HG03439 (cell line): Measurements from ENCODE around the gene FANCF.

Experiments used
- ATAC-seq: cut with Tn5 transposase; IDR thresholded peaks from one replicate; pipeline ENCODE4 v1.9.1; 2021; ENCODE audit warnings: mild to moderate bottlenecking, moderate library complexity; ENCODE audit not compliant: unreplicated experiment

The FANCF gene

DNA sequence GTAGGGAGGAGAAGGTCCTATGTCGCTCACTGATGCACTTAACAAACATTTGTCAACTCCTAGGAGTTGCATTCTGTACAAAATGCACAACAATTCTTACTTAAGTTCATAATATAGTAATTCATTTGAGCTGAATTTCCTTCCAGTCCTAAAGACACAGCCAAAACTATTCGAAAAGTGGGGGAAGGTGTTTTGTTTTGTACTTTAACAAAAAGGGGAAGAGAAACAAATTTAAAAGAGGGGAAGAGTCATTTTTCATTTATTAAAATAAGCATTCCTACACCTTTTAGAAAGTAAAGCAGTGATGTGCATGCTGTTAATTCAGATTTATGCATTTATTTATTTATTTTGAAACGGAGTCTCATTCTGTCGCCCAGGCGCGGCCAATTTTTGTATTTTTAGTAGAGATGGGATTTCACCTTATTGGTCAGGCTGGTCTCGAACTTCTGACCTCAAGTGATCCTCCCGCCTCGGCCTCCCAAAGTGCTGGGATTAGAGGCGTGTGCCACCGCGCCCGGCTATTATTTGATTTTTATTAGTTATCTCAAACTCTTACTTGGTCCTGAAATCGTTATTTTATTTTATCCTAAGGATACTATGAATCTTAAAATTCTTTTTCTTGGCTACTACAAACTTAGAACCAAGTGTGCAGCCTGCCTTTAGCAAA, 1.1 kb upstream of the FANCF start:
- no peak for ATAC-seq

DNA sequence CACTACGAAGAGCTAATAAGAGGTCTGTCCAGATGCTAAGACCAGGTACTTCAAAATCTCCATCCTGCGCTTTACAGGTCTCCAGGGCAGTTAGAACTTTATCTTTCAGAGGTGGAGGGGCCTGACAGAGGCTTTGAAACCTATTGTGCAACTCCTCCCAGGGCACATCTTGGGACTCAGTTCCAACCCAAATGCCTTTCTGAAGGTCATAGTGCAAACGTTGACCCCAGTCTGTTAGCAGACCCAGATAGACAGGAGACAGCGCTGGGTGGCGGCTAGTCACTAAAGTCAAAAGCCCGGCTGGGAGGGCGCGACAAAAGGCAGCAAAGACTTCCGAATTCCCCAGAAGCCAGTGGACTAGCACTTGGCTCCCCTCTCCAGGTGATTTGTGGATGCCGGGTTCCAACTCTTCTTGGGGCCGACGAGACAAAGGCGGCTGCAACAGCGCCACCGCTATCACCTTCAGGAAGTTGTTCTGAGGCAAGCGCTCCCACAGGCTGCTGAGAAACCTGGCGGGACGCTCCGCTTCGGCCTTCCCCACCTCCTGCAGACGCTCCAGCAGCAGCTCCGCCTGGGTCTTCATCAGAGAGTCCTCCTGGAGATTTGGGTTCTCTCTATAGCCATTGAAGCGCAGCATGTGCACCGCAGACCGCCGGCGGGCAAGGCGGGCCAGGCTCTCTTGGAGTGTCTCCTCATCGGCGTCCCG, 728 bp downstream of the FANCF start:
- ATAC-seq = peak; percentile 54

DNA sequence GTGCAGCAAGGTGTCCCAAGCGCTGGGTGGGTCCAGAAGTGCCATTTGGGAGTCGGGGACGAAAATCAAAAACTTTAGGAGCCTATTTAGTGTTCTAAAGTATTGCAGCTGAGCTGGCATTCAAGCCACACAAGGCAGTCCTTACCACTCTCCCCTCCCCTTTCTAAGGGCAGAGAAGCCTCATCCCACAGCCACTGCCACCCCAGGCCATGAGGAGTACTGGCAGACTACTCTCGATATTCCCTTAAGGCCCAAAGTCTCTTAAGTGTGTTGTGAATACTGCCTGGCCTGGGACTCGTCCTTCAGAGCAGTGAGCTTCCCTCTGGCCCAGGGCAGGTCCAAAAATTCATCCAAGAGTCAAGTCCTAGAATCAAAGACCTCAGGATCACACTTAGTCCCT, 7.8 kb downstream of the FANCF start:
- no peak for ATAC-seq

DNA sequence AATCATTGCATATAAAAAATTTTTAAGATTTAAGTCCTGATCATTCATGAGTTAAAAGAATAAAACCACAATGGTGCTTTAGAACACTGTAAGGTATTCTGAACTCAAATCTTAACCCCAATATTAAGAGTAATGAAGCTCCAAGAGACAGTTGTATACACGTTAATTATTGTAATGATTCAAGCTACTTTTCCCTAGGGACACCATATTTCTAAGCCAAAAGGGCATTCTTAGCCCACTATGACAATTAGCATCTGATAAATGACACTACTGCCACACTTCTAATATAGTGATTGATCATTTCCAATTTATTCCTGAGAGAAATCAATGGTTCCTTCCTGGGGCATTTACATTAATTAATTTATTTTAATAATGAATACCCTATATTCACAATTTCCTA, 21.7 kb downstream of the FANCF start:
- no peak for ATAC-seq

DNA sequence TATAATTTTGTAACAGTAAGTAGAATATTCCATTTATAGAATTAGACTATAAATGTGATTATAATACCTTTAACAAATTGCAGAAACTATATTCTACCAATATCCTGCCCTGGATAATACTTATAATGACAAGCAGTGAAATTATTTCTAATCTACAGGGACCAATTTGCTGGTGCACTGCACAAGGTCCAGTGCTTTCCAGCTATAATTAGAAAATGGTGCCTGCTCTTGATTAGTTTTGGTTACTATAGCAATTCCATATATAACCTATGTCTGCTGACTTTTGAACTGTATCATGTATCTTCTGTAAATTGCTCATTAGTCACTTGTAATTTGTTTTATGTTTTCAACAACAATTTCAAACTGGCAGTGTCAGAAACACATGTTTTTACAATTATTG, 23.1 kb downstream of the FANCF start:
- ATAC-seq = no peak

DNA sequence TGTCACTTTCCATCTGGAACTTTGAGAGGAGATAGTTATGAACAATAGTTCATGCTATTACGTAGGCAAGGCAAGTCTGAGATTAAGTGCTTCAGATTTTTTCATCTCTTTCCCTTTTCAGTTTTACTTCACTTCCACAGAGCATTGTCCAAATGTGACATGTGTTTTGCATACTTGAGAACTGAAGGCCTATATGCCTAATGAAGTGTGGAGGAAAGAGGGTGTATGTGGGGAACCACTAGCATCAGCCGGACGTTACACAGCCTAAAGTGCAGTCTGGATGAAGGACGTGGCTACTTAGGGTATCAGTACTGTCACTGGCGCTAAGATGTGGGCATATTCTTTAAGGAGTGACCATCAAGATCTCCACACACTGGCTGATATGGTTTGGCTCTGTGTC, 26.2 kb downstream of the FANCF start:
- no peak for ATAC-seq

DNA sequence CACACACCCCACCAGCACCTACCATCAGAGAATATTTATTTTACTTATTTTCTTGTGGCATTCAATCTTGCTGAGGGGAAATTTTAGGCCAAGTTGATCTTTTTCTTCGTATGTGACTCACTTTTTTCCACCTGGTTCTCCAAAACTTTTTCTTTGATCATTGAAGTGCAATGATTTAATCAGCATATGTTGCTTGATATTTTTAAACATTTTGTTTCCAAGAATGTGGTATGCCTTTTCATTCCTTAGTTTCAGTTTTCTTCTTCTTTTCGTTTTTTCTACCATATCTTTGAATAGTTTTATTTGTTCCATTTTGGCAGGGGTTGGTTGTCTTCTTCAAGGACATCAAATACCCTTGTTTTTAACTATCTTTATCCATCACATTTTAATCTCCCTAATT, 28.6 kb downstream of the FANCF start:
- no peak for ATAC-seq

DNA sequence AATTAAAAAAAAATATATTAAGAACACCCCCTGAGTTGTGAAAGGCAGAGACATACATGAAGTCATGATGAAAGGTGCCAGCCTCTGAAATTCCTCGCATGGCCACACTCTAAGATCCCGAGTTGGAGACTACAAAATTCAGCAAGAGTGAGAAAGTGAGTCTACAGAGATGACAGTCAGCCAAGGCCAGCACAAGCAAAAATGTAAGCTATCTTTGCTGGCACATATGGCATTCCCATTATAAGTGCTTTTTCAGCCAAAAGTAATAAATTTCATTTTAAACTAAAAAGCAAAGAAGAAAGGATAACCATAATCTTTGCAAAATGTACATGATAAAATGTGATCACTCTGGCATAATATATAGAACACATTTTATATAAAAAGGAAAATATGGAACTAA, 40.6 kb downstream of the FANCF start:
- ATAC-seq = no peak

DNA sequence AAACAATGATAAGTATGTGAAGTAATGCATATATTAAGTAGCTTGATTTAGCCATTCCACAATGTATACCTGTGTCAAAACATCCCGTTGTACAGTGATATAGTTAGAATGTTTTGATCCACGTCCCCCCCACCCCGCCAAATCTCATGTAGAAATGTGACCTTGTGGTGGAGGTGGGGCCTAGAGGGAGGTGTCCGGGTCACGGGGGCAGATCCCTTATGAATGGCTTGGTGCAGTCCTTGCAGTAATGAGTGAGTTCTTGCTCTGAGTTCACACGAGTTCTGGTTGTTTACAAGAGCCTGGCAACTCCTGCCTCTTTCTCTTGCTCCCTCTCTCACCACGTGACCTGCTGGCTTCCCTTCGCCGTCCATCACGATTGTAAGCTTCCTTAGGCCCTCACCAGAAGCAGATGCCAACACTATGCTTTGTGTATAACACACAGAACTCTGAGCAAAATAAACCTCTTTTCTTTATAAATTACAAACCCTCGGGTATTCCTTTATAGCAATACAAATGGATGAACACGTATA, 41.6 kb downstream of the FANCF start:
- no peak for ATAC-seq

DNA sequence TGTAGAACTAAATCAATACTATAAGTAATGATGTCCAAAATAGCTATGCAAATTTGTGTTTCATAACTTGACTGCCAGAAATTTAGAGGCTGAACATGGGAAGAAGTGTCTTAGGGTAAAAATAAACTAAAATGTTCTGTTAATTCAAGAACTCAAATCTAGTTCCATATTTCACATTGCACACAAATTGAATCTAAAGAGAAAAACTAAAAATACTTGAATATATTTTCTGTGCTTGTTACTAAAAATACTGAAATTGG, 43.5 kb downstream of the FANCF start:
- no peak for ATAC-seq

DNA sequence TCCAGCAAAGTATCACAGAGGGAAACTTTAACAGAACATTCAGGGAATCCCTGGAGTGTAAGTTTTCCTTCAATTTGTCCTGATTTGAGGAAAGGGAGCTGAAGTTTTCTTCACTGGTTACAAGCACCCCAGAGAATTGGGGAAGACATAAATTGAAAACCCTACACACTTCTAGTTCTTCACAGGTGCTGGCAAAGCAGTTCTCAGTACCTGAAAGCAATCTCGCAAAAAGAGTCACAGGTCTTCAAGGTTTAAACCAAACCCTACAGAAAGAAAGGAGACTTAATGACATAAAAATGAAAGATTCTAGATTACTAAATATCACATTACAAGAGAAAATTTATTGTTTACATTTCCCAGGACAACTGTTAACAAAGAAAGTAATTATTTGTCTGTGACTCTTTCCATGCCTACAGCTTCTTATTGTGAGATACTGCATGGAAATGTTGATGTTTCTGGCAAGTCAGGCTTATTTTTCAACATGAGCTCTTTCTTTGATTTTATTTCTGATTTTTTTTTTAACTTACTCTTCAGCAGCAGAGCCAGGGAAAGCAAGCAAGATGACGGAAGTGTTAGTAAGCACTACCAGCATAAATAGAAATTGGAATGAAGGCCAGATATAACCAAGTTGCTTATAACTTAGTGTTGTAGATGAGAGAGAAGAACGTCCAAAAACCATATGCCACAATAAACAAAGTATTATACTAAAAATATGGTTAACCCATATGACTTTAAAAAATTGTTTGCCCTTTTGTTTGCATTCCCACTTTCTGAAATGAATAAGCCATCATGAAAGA, 44.1 kb downstream of the FANCF start:
- no peak for ATAC-seq

DNA sequence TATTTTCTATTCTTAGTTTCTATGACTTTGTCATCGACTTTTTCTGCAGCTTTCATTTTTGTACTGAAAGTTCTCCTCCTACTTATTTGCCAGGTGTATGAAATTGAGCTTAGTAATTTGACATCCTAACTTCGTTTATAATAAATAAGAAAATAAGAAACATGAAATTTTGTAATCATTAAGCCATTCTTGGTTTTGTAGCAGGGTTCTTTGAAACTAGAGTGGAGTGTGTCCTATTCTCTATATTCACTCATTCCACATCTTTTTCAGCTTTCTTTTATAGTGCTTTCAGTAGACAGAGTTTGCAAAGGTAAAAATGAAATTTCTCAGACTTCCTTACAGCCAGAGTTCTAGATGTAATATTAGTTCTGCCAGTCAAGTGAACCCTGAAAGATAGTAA, 47.8 kb downstream of the FANCF start:
- no peak for ATAC-seq
